ENCODE results near the gene SLC16A10.
"Not testable (repeated sequence)": the region's sequence is repeated elsewhere in the genome, so short reads cannot be mapped to it uniquely, and the experiment has no call there.

Gene SLC16A10, protein sequence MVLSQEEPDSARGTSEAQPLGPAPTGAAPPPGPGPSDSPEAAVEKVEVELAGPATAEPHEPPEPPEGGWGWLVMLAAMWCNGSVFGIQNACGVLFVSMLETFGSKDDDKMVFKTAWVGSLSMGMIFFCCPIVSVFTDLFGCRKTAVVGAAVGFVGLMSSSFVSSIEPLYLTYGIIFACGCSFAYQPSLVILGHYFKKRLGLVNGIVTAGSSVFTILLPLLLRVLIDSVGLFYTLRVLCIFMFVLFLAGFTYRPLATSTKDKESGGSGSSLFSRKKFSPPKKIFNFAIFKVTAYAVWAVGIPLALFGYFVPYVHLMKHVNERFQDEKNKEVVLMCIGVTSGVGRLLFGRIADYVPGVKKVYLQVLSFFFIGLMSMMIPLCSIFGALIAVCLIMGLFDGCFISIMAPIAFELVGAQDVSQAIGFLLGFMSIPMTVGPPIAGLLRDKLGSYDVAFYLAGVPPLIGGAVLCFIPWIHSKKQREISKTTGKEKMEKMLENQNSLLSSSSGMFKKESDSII

GRCh38 chr6:111087106-111087835, at the start of gene SLC16A10:
Gene SLC16A10, plus strand, starts transcription at chr6:111087503. Its CDS starts 250 bp downstream, at chr6:111087753.
- peak; percentile 81 for DNase-seq

GRCh38 chr6:111038534-111039252, 48.6 kb upstream of the SLC16A10 start:
- DNase-seq, result no peak

- no peak for DNase-seq
Observed at GRCh38 chr6:111041917-111042316, 45.4 kb upstream of the SLC16A10 start.

GRCh38 chr6:111047244-111047643, 40.1 kb upstream of the SLC16A10 start:
- DNase-seq, result no peak

DNA sequence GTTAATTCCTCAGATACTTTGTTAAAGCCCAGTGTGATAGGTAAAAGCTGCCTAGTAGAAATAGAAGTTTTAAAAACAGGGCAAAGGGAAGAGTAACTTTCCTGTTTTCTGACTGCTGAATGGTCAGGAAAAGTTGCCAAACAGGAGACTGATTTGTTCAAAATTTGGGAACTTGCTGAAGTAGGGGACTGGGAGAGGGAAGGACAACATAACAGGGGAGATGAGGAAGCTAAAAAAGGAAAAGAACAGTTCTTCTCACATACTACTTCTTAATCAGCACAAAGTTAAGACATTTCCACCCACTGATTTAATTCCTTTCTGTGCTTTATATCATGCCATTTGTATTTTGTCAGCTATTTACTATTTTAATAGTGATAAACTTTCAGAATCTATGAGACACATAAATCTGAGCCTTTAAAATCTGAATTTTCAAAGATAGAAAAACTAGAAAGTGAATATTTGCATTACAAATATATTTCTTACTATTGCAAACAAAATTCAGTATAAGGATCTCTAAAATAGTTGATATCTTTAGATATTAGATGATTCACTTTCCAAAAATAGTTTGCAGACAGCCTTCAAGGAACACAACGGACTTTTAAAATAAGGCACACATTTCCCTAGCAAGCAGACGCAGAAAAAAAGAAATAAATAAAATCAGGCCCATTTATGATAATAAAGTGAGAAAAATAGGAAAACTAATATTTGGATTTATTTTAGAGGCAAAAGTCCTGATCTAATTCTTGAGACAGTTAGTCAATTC, 36.9 kb upstream of the SLC16A10 start:
- no peak for DNase-seq

- no peak for DNase-seq
Observed at GRCh38 chr6:111052171-111052570, 35.1 kb upstream of the SLC16A10 start.

DNA sequence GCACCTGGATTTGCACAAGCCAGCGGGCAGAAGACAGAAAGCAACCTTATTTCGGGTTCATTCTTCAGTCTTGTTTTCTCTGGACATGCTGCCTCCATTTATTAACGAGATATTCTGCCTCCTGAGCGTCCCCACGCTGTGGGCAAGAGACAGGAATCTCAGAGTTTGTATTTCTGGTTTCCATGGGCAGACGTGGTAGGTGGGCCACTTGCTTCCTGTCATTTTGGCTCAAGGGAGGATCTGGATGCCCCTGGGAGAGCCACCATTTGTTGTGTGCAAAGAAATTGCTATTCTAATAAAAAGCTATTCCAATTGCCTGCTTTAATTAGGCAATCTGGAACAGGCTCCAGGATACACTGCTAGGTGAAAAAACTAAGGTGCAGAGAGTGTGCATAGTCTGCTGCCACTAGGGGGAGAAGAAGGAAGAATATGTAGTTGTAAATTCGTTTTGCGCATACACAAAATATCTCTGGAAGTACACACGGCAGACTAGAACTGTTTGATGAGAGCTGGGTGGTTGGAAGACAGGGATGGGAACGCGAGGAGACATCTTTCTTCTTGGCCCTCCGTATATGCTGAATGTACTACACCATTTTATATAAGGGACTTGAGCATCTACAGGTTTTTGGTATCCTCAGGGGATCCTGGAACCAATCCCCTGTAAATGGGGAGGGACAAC, 30.1 kb upstream of the SLC16A10 start:
- peak; percentile 69 for DNase-seq

DNA sequence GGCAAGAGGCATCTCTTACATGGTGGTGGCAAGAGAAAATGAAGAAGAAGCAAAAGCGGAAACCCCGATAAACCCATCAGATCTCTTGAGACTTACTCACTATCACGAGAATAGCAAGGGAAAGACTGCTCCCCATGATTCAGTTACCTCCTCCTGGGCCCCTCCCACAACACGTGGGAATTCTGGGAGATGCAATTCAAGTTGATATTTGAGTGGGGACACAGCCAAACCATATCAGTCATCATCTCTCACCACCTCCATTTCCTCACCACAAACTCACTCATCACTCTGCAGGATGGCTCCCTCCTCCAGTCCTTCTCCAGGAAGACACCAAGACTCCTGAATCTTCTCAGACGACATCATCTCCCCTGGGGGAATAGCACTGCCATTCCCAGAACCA, 25.8 kb upstream of the SLC16A10 start:
- no peak for DNase-seq

DNA sequence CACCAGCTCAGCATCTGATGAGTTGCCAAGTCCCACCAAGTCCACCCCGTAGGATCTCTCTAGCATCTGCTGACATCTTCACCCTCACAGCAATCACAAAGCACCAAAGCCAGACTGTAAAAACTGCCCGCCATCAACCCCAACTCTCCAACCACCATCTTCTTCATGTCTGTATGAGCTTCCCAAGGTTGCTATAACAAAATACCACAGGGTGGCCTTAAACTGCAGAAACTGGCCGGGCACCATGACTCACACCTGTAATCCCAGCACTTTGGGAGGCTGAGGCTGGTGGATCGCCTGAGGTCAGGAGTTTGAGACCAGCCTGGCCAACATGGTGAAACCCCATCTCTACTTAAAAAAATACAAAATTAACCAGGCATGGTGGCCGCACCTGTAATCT, 25.3 kb upstream of the SLC16A10 start:
- not testable (repeated sequence) for DNase-seq

GRCh38 chr6:111062860-111063259, 24.4 kb upstream of the SLC16A10 start:
- DNase-seq, result not testable (repeated sequence)

- DNase-seq, result no peak
Observed at GRCh38 chr6:111068109-111068865, 19.0 kb upstream of the SLC16A10 start.

GRCh38 chr6:111068866-111069234, 18.5 kb upstream of the SLC16A10 start:
- DNase-seq, result peak; percentile 83

DNA sequence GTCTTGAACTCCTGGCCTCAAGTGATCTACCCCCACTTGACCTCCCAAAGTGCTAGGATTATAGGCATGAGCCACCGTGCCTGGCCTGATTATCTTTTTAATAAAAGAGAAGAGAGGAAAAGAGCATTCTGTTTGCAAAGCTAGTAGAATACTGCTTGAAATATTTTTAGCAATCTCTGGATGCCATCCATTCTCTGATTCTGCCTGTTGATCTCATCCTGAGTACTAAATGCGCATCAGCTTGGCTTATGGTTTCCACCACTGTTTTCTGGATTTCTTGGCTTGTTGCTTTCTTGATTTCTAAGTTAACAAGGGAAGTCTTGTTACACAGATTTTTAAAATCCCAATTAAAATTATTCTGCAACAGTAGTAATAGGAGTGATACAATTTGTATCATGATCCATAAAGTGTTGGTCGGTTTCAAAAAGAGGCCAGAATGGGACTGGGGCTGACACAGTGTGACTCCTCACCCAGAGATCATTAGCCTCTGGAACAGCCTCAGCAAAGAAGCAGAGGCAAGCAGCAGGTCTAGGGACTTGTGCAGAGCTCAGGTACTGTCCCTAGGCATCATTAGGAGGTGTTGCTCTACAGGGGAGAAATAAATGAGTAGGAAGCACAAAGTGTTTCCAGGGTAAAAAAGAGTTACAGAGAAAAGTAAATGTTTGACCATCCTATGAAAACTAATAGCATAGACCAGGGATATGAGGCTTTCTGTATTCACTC, 17.8 kb upstream of the SLC16A10 start:
- DNase-seq, result no peak

DNA sequence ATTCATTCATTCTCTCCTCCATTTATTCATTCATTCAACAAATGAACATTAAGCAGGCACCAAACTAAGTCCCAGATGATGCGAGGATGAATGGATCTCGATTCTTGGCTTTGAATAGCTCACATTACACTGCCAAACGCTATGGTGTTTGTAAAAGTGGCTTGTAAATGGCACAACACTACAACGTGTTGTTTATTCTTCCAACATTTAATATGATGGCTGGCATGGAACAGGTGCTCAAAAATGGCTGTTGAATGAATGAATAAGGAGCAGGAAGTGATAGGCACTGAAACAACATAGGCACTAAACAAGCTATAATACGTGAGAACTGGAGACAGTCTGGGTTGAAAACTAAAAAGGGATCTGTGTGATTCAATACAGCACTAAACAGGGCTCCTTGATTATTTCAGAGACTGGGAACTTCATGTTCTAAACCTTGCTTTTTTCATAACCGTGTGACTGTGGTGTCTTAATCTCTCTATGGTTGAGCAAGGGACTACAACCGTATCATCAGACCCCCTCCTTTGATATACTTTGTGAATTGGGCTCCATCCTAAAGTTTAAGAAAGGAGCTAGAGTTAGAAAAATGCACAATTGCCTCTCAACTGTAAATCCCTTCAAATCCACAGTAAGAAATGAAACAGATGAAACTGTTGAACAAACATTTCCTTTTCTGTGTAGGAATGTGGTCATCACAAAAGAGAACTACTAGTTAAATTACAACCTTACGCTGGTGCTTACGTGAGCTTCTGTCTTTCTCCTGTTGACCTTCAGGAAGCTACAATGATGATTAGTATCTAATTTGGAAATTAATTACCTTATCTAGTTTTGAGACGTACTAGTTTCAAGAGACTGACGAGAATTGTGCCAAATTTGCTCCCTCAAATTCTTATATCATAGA, 16.9 kb upstream of the SLC16A10 start:
- DNase-seq, result no peak

DNA sequence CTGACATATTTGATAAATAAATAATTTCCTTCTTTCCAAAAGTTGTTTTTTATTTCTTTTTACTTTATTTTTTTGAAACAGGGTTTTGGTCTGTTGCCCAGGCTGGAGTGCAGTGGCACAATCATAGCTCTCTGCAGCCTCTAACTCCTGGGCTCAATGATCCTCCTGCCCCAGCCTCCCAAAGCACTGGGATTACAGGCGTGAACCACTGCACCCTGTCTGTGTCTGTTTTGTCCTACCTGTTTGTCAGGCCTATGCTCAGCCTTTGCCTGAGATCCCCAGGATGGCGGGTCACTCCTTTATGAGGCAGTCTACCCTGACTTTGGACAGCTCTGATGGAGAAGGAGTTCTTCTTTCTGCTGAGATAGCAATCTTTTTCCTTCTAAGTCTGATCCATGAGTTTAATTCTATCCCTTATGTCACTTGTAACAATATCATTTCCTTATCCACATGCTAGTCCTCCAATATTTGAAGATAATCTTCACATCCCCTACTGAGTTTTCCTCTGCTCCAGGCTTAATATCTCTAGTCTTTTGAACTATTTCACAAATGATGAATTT, 14.4 kb upstream of the SLC16A10 start:
- no peak for DNase-seq

- DNase-seq, result no peak
Observed at GRCh38 chr6:111074311-111074710, 13.0 kb upstream of the SLC16A10 start.

DNA sequence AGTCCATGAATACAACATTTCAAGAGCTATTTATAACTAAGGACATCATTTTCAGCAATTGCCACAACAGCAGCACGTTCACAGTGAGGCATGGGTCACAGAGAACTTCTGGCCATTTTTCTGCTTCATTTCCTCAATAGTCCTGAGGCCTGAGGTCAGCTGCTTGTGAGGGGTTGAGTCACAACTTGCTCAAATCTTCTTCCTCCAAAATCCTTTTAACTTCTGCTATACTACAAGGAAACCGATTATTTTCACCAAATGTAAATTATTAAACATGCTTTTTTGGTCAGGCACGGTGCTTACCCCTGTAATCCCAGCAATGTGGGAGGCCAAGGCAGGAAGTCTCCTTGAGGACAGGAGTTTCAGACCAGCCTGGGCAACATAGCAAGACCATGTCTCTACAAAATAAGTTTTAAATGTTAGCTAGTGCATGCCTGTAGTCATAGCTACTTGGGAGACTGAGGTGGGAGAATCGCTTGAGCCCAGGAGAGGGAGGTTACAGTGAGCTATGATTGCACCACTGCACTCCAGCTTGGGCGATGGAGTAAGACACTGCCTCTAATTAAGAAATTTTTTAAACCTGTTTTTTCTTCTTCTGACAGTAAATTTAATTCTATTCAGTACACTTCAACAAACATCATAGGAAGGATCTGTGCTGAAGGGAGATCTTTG, 11.1 kb upstream of the SLC16A10 start:
- no peak for DNase-seq

GRCh38 chr6:111080698-111081097, 6.6 kb upstream of the SLC16A10 start:
- DNase-seq, result no peak
